IMR-90 (cell line): ENCODE measurements around the gene EBF3. TPM values are rescaled to one million over a fixed set of nuclear protein-coding genes. Genes with fewer than 3 reads are reported as not detected.

Experiments used
- ATAC-seq: fragments of 200-7000 bp; cut with Tn5 transposase; 2 replicates; pipeline ENCODE4 v1.9.1; 2020; ENCODE audit warnings: low read depth, mild to moderate bottlenecking, moderate library complexity
- BruUV-seq: library from RNA; stranded (reverse); fragments of 400-500 nt; replicated peaks from 2 replicates; lab custom pipeline; 2021; lab: Mats Ljungman, UMichigan
- CTCF ChIA-PET: fragments of 300-600 bp; formaldehyde crosslinking; extraction: SDS; loops from one replicate; lab custom pipeline; 2021; ENCODE audit warnings: antibody characterized with exemption; lab: Yijun Ruan, JAX
- POLR2A ChIA-PET: fragments of 300-600 bp; sonication (Branson Sonifier 250); formaldehyde crosslinking; loops from one replicate; lab custom pipeline; 2022; ENCODE audit warnings: antibody characterized with exemption; ENCODE audit not compliant: unreplicated experiment; lab: Charles Lee
- DNase-seq: peaks from one replicate; pipeline ENCODE4 v3.0.0; 2013
- H2AFZ ChIP-seq: replicated peaks from 2 replicates; pipeline ENCODE3; 2013; ENCODE audit warnings: low read length, mild to moderate bottlenecking; ENCODE audit not compliant: poor library complexity
- H2AK5ac ChIP-seq: 2 replicates; pipeline ENCODE4 v1.6.1; 2013; ENCODE audit warnings: low read depth, low read length, inconsistent platforms
- H2AK9ac ChIP-seq: replicated peaks from 2 replicates; pipeline ENCODE3; 2013; ENCODE audit warnings: mild to moderate bottlenecking, low read depth, low read length, moderate library complexity; ENCODE audit not compliant: poor library complexity
- H2BK120ac ChIP-seq: 2 replicates; pipeline ENCODE4 v1.6.1; 2013; ENCODE audit warnings: low read depth, low read length, inconsistent platforms
- H2BK15ac ChIP-seq: 3 replicates; pipeline ENCODE4 v1.6.1; 2013; ENCODE audit warnings: low read depth, low read length, inconsistent platforms
- H2BK20ac ChIP-seq: 2 replicates; pipeline ENCODE4 v1.6.1; 2013; ENCODE audit warnings: low read depth, mild to moderate bottlenecking, inconsistent platforms, low read length, moderate library complexity
- H2BK5ac ChIP-seq: 2 replicates; pipeline ENCODE4 v1.6.1; 2013; ENCODE audit warnings: mild to moderate bottlenecking, low read depth, low read length, inconsistent platforms; ENCODE audit not compliant: poor library complexity, severe bottlenecking
- H3K14ac ChIP-seq: replicated peaks from 2 replicates; pipeline ENCODE4 v1.6.1; 2013; ENCODE audit warnings: low read depth, low read length, inconsistent platforms
- H3K18ac ChIP-seq: 2 replicates; pipeline ENCODE4 v1.6.1; 2013; ENCODE audit warnings: low read depth, low read length, control low read depth
- H3K23ac ChIP-seq: 2 replicates; pipeline ENCODE4 v1.6.1; 2013; ENCODE audit warnings: low read depth, low read length, inconsistent platforms
- H3K27ac ChIP-seq: 2 replicates; pipeline ENCODE4 v1.5.1; 2013; ENCODE audit warnings: mild to moderate bottlenecking, control low read depth, low read length; ENCODE audit not compliant: insufficient read depth
- H3K27me3 ChIP-seq: 2 replicates; pipeline ENCODE4 v1.6.1; 2013; ENCODE audit warnings: low read length; ENCODE audit not compliant: control insufficient read depth, insufficient read depth
- H3K36me3 ChIP-seq: 2 replicates; pipeline ENCODE4 v1.6.1; 2013; ENCODE audit warnings: low read length, mixed read lengths; ENCODE audit not compliant: control insufficient read depth, insufficient read depth
- H3K4ac ChIP-seq: 2 replicates; pipeline ENCODE4 v1.6.1; 2013; ENCODE audit warnings: low read depth, low read length, inconsistent platforms
- H3K4me1 ChIP-seq: 2 replicates; pipeline ENCODE4 v1.6.1; 2013; ENCODE audit warnings: low read length, mixed read lengths; ENCODE audit not compliant: control insufficient read depth, insufficient read depth
- H3K4me2 ChIP-seq: 2 replicates; pipeline ENCODE4 v1.6.1; 2013; ENCODE audit warnings: low read depth, mild to moderate bottlenecking, control low read depth, low read length, moderate library complexity
- H3K4me3 ChIP-seq: 2 replicates; pipeline ENCODE4 v1.5.1; 2013; ENCODE audit warnings: low read depth, mild to moderate bottlenecking, control low read depth, low read length, moderate library complexity; ENCODE audit not compliant: insufficient read depth
- H3K56ac ChIP-seq: 2 replicates; pipeline ENCODE4 v1.6.1; 2013; ENCODE audit warnings: low read length, inconsistent platforms; ENCODE audit not compliant: insufficient read depth; ENCODE audit errors: extremely low read depth
- H3K79me1 ChIP-seq, 2 experiments: 2 replicates each; pipeline ENCODE4 v1.6.1; 2013; ENCODE audit warnings: low read length in 2 of 2, inconsistent platforms in 1 of 2, low read depth in 1 of 2
- H3K9ac ChIP-seq: 2 replicates; pipeline ENCODE4 v1.6.1; 2013; ENCODE audit warnings: low read depth, low read length, control low read depth
- H3K9me1 ChIP-seq: 2 replicates; pipeline ENCODE4 v1.6.1; 2013; ENCODE audit warnings: low read length, inconsistent platforms; ENCODE audit not compliant: insufficient read depth
- H3K9me3 ChIP-seq: 2 replicates; pipeline ENCODE4 v1.6.1; 2013; ENCODE audit warnings: low read length; ENCODE audit not compliant: control insufficient read depth, insufficient read depth
- H4K20me1 ChIP-seq: 2 replicates; pipeline ENCODE4 v1.6.1; 2013; ENCODE audit warnings: low read length, inconsistent platforms; ENCODE audit not compliant: insufficient read depth
- H4K5ac ChIP-seq: 2 replicates; pipeline ENCODE4 v1.6.1; 2013; ENCODE audit warnings: mild to moderate bottlenecking, low read depth, low read length, control low read depth
- H4K8ac ChIP-seq, 2 experiments: 2 replicates each; pipeline ENCODE4 v1.6.1; 2013; ENCODE audit warnings: low read depth in 2 of 2, low read length in 2 of 2, control low read depth in 1 of 2, inconsistent platforms in 1 of 2
- H4K91ac ChIP-seq: 2 replicates; pipeline ENCODE4 v1.6.1; 2013; ENCODE audit warnings: low read depth, low read length, inconsistent platforms; ENCODE audit not compliant: insufficient read depth
- CEBPB ChIP-seq: IDR thresholded peaks from 2 replicates; pipeline ENCODE4 v1.6.1; 2012; ENCODE audit warnings: low read depth, low read length, improper control_type of control experiment
- MAFK ChIP-seq: IDR thresholded peaks from 2 replicates; pipeline ENCODE4 v1.6.1; 2012; ENCODE audit warnings: low read depth, low read length, improper control_type of control experiment
- POLR2A ChIP-seq: IDR thresholded peaks from 2 replicates; pipeline ENCODE4 v1.6.1; 2012; ENCODE audit warnings: mild to moderate bottlenecking, low read depth, low read length
- RAD21 ChIP-seq: IDR thresholded peaks from 2 replicates; pipeline ENCODE4 v1.6.1; 2012; ENCODE audit warnings: low read length, improper control_type of control experiment
- RCOR1 ChIP-seq: IDR thresholded peaks from 2 replicates; pipeline ENCODE4 v1.6.1; 2012; ENCODE audit warnings: mild to moderate bottlenecking, low read length, improper control_type of control experiment; ENCODE audit not compliant: insufficient replicate concordance
- RFX5 ChIP-seq: IDR thresholded peaks from 2 replicates; pipeline ENCODE4 v1.8.0; 2012; ENCODE audit warnings: low read depth, mild to moderate bottlenecking, low read length, moderate library complexity
- USF2 ChIP-seq: fragments of 150-350 bp; IDR thresholded peaks from 2 replicates; pipeline ENCODE4 v1.6.1; 2017; ENCODE audit warnings: mild to moderate bottlenecking, antibody characterized with exemption, low read length, low read depth
- WGBS, 2 experiments: methylation state at CpG; one replicate each; pipeline versions ENCODE4 v1.1.5 to v1.1.7; 2013; ENCODE audit warnings: missing lambda C conversion rate in 2 of 2; ENCODE audit not compliant: insufficient read length in 1 of 2; ENCODE audit errors: extremely low coverage in 2 of 2; 5-methylcytosine and 5-hydroxymethylcytosine counted together
- dilution Hi-C: fragments of 300-500 bp; cut with HindIII; formaldehyde crosslinking; loops from one replicate; pipeline ENCODE4 v1.14.3; 2018; ENCODE audit warnings: low sequenced_read_pairs; ENCODE audit not compliant: unreplicated experiment
- in situ Hi-C: fragments of 300-500 bp; cut with MboI; formaldehyde crosslinking; loops from 3 replicates; pipeline ENCODE4 v1.14.3; 2019; ENCODE audit warnings: low sequenced_read_pairs, inconsistent platforms, mixed read lengths
- intact Hi-C: fragments of 100-400 bp; cut with micrococcal nuclease; formaldehyde crosslinking; loops from 2 replicates; pipeline ENCODE4 v1.10.0; 2022
- polyA plus RNA-seq, 3 experiments: library from polyadenylated mRNA; depleted of rRNA; stranded (reverse); fragments of >200 nt; gene quantifications; 2 replicates each; pipeline ENCODE4 v1.2.3, GENCODE V29; 2012; ENCODE audit warnings: low replicate concordance in 1 of 3
- total RNA-seq: library from RNA; depleted of rRNA; stranded (reverse); fragments of >200 nt; gene quantifications from 2 replicates; pipeline ENCODE4 v1.2.3, GENCODE V29; 2012
- TF ChIP-seq, protein P1 (sequence below): conservative IDR thresholded peaks from 2 replicates; pipeline ENCODE4 v1.5.1; 2012; ENCODE audit warnings: mild to moderate bottlenecking, low read depth, low read length, improper control_type of control experiment

Gene EBF3
- total and polyA plus RNA-seq, 2 of the 4 experiments (the other 2 are of a cell fraction): 0.36 to 0.70 TPM

DNA sequence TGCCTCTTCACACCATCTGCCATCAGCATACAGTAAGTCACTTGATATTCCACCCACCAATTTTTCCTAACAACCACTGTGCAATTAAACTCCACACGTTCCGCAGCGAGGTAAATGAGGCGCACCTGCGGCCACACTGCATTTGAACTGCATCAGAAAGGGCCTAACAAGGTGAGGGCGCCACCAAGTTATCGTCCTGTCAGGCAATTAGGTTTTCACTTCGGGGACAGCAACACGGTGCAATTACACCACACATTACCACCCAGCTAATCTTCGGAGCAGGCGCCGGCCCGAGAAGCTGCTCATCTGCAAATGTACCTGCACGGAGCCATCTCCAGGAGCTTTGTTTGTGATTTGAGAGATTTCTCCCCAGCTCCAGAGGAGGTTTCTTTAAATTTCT lies 84.4 kb downstream of the EBF3 start:
- in situ Hi-C loops: no loop called here
- Histone ChIP-seq H3K9me3 (peaks cover 4% of the 10 kb centered on the region), H2BK20ac (no peak overlapping the region), H3K14ac (no peak overlapping the region), H4K5ac (no peak overlapping the region), H3K9ac (no peak overlapping the region), H3K79me1 (no peaks in the 10 kb centered on the region), H3K4me3 (no peak overlapping the region), H2AK9ac (no peak overlapping the region), H3K27ac (no peak overlapping the region), H3K18ac (no peak overlapping the region), H3K9me1 (no peaks in the 10 kb centered on the region), H4K91ac (no peak overlapping the region), H2BK5ac (no peak overlapping the region), H2BK15ac (no peak overlapping the region), H3K36me3 (0 out of 2 replicates have a peak, but pooled peaks cover 1% of the 10 kb centered on the region), H3K56ac (no peak overlapping the region), H2AK5ac (no peak overlapping the region), H4K20me1 (no peaks in the 10 kb centered on the region), H3K27me3 (no peaks in the 10 kb centered on the region), H3K4me2 (no peak overlapping the region), H2BK120ac (no peak overlapping the region), H4K8ac (no peak overlapping the region), H2AFZ (no peak overlapping the region), H3K4me1 (no peaks in the 10 kb centered on the region), H3K4ac (no peak overlapping the region), H3K23ac (no peak overlapping the region)
- WGBS, 2 experiments: no CpG with 5 or more reads among the region's 14 CpGs
- intact Hi-C loops: loop anchor here (10.0 kb wide), 1 partner anchor 855 kb away; no protein-coding TSS in a partner anchor
- ATAC-seq (no peak), DNase-seq (no peak)
- ChIA-PET CTCF (no interaction called here), POLR2A (no interaction called here)
- TF ChIP-seq RFX5: no peak
- no peak for TF ChIP-seq RAD21
- no peak for TF ChIP-seq RCOR1
- TF ChIP-seq CEBPB: no peak
- TF ChIP-seq, protein P1, sequence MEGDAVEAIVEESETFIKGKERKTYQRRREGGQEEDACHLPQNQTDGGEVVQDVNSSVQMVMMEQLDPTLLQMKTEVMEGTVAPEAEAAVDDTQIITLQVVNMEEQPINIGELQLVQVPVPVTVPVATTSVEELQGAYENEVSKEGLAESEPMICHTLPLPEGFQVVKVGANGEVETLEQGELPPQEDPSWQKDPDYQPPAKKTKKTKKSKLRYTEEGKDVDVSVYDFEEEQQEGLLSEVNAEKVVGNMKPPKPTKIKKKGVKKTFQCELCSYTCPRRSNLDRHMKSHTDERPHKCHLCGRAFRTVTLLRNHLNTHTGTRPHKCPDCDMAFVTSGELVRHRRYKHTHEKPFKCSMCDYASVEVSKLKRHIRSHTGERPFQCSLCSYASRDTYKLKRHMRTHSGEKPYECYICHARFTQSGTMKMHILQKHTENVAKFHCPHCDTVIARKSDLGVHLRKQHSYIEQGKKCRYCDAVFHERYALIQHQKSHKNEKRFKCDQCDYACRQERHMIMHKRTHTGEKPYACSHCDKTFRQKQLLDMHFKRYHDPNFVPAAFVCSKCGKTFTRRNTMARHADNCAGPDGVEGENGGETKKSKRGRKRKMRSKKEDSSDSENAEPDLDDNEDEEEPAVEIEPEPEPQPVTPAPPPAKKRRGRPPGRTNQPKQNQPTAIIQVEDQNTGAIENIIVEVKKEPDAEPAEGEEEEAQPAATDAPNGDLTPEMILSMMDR: no peak
- TF ChIP-seq MAFK: no peak
- no peak for TF ChIP-seq USF2
- TF ChIP-seq POLR2A: no peak
- no TSS peak for BruUV-seq
- dilution Hi-C loops: no loop called here
